Tongue (tissue), 2 donors: ENCODE measurements around the gene USP11. TPM values are rescaled to one million over a fixed set of nuclear protein-coding genes. Genes with fewer than 3 reads are reported as not detected.
A peak's percentile ranks its signal among the peaks of the same experiment; 100 is the strongest.

Experiments
- DNase-seq: peaks from one replicate; pipeline ENCODE4 v3.0.0-alpha.2; 2015
- total RNA-seq: library from RNA; depleted of rRNA; stranded (reverse); fragments of >200 nt; gene quantifications from one replicate; pipeline ENCODE4 v1.2.3, GENCODE V29; 2014

The USP11 gene
- total RNA-seq, 1 donor from 2014 or later = 88.0 TPM

DNA sequence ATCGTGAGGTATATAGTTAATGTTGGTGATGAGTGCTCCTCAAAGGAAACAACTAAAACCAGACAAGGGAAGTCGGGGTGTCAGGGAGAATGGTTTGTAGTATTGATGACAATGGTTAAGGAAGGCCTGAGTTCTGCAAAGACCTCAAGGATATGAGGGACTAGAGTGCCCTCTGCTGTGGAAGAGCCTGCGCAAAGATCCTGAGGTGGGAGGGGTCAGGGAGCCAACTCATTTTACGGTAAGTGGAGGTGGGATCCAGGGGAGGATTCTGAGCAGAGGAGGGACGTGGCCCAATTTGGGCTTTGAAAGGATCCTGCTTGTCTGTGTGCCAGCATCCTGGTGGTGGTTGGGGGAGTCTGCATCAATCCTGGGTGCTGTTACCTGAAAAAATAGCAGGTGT lies 27.8 kb upstream of the USP11 start:
- DNase-seq = no peak

DNA sequence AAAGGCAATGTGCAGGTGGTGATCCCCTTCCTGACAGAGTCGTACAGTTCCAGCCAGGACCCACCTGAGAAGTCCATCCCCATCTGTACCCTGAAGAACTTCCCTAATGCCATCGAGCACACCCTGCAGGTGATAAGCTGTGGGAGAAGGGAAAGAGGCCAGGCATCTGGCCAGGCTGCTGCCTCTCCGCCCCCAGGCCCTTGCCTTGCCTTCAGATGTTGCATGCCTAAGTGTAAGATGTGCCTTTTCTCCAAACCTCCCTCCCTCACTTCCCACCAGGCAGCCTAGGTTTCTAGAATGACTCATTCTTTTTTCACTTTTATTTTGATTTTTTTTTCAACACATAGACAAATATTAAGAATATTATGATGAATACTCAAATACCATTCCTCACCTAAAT lies 26.5 kb upstream of the USP11 start:
- DNase-seq = no peak

DNA sequence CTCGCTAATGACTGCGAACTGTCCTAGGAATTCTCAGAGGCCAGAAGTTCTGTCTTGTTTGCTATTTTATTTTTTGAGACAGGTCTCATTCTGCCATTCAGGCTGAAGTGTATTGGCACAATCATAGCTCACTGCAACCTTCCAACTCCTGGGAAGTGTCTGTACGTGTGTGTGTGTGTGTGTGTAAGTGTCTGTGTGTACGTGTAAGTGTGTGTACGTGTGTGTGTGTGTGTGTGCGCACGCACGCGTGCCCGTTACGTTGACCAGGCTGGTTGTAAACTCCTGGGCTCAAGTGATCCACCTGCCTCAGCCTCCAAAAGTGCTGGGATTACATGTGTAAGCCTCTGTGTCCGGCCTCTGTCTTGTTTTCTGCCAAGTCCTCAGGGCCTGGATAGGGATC lies 24.7 kb upstream of the USP11 start:
- no peak for DNase-seq

DNA sequence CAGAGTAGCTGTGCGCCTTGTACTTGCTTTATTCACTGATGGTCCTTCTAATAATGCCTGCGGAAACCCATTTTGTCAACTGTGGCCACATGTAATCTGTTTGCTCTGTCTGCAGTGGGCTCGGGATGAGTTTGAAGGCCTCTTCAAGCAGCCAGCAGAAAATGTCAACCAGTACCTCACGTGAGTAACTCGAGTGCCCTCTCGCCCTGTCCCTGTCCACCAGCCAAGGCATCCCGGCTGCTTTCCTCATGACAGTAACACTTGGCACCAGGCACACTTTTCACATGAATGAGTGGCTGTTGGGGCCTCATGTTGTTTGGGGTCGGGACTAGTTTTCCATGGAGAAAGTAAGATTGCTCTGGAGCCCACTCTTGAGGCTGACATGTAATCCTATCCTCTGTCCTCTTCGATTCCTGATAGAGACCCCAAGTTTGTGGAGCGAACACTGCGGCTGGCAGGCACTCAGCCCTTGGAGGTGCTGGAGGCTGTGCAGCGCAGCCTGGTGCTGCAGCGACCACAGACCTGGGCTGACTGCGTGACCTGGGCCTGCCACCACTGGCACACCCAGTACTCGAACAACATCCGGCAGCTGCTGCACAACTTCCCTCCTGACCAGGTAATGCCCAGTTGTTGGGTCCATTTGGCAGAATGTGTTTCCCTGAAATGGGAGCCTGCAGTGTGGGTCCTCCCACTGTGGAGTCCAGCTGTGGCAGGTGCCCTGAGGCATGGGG lies 23.1 kb upstream of the USP11 start:
- DNase-seq = no peak

DNA sequence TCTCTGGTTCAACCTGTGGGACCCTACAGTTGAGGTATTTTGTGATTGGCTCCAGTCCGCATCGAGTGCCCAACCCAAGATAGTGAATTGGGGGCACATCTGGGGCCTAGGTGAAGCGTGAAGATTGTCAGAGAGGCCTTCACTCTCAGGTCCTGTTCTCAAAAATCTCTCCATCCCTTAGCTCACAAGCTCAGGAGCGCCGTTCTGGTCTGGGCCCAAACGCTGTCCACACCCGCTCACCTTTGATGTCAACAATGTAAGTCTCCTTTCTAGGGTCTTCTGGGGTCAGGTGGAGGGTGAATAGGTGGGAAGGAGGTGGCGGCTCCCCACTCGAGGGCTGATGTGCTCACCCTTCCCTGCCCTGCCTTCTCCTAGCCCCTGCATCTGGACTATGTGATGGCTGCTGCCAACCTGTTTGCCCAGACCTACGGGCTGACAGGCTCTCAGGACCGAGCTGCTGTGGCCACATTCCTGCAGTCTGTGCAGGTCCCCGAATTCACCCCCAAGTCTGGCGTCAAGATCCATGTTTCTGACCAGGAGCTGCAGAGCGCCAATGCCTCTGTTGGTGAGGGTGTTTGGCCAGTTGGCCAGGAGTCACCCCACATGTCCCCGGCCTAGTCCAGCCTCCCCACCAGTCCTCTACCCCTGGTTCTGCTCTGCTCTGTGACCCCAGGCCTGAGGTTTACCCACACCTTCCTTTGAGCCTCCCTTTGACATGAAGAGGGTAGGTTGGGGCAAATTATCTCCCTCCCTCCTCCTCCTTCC lies 22.0 kb upstream of the USP11 start:
- DNase-seq = no peak

DNA sequence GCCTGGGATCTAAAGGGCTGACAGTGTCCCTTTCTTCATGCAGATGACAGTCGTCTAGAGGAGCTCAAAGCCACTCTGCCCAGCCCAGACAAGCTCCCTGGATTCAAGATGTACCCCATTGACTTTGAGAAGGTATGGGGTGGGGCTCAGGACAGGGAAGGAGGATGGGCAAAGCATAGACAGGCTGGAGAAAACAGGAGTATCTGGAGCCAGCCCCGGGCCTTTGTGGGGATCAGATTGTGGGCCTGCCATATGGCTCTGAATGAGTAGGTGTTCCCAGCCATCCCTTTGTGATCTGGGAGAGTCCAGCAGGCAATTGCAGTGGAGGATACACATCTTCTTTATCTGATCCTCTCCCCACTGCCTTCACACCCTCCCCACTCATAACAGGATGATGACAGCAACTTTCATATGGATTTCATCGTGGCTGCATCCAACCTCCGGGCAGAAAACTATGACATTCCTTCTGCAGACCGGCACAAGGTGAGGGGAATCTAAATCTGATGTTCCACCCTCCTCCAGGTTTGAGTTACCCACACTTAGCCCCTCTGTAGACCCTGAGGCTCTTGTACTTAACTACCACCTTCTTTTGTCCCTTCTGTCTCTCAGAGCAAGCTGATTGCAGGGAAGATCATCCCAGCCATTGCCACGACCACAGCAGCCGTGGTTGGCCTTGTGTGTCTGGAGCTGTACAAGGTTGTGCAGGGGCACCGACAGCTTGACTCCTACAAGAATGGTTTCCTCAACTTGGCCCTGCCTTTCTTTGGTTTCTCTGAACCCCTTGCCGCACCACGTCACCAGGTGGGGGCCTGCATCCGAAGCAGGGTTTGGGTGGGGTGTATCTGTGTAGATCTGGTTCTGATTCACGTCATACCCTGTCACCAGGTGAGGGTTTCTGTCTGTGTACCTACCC lies 20.2 kb upstream of the USP11 start:
- no peak for DNase-seq

DNA sequence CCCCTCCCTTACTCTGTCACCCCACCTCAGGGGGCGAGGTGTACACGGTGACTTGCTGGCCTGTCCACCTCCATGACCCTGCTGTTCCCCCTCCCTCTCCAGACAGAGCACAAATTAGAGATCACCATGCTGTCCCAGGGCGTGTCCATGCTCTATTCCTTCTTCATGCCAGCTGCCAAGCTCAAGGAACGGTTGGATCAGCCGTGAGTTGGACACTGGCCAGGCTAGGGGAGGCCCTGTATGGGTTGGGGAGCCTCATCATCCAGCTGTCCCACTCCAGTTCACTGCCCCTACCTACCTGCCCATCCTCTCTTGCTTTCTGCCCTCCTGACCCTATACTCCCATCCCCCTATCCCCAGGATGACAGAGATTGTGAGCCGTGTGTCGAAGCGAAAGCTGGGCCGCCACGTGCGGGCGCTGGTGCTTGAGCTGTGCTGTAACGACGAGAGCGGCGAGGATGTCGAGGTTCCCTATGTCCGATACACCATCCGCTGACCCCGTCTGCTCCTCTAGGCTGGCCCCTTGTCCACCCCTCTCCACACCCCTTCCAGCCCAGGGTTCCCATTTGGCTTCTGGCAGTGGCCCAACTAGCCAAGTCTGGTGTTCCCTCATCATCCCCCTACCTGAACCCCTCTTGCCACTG lies 18.3 kb upstream of the USP11 start:
- no peak for DNase-seq

DNA sequence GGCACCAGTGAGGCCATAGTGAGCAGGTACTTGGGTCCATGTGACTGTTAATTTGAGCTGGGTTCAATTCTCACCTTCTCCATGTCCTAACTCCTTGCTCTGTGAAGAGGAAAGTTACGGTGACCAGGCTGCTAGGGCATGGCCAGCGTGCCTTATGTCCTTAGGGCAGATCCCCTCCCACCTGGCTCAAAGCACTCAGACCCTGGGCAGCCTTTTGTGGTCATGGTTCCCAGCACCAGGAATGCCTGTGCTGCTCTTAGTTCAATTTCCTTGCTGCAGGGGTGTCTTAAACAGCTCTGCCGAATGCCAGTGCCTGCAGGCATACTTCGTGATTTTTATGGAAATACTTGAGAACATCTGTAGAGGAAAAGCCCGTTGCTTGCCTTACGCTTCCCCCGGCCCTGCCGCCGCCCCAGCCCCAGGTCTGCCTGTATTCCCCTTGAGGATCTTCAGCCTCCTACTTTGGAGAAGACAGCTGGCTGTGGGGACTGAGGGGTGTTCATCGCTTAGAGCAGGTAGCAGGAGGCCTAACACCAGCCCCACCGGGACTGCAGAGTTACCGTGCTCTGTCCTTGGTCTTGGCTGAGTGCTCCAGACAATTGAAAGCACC lies 17.4 kb upstream of the USP11 start:
- no peak for DNase-seq

DNA sequence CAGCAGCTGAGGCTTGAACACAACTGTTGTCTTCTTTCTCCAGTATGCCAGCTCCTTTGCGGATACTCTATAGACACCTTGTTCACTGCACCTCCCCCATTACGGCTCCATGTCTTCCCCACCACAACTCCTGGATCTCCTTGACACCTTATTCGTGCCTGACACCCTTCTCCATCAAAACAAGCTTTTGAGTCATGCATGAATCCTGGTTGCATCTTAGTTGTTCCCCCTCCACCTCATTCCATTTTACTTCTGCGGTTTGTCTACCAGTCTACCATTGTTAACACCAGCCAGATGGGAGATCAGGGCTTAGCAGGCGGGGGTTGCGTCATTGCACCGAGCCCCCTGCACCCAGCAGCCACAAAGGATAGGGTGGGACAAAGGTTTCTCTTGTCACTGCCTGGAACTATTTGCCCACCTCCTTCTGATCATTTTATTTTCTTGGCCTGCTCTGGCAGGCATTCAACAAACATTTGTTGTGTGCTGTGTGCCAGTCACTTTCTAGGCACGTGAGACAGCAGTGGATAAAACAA lies 16.4 kb upstream of the USP11 start:
- no peak for DNase-seq

DNA sequence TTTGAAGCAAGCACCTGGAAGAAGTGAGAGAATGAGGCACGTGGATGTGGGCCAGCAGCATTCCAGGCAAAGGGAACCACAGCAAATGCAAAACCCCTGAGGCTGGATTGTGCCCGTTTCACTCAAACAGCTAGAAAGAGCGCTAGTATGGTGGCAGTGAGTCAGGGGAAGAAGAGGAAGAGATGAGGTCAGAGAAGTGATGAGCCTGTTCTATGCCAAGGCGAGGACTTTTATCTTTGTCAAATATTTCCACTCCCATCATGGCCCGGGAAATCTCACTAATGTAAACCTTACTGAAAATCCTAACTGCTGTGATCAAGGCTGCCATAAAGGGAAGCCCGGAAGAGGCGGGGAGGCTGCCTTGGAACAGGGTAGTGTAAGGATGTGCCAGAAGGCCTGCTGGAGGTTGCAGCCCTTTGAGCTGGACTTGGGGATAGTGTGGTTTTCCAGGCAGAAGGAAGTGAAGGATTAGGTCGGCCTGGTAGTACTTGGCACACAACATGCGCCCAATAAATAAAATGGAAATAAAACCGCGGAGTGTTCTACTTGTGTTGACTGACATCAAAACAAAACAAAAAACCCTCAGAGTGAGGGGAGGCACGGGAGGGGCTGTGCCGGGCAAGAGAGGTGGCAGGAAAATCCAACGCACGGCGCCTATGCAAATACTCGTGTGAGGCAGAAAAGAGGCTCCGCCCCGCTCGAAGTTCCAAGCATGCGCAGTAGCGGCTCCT lies 15.5 kb upstream of the USP11 start:
- DNase-seq = no peak

DNA sequence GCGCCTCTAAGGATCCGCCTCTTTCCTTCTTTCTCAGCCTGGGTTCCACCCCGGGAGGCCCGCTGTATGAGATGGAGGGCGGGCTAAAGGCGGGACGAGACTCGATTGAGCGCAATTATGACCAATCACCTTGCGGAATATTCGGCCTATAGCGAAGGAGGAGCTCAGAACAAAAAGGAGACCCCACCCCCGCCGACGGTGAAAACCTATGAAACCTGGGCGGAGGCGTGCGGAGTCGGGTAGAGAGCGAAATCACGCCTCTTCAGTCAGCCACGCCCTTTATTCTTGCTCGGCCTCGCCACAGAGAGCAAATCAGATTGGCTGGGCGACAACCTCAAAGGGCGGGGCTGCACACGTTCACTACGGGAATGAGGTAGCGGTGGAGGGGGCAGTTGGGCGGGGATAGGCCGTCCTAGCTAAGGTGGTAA lies 14.9 kb upstream of the USP11 start:
- DNase-seq = peak; percentile 99

DNA sequence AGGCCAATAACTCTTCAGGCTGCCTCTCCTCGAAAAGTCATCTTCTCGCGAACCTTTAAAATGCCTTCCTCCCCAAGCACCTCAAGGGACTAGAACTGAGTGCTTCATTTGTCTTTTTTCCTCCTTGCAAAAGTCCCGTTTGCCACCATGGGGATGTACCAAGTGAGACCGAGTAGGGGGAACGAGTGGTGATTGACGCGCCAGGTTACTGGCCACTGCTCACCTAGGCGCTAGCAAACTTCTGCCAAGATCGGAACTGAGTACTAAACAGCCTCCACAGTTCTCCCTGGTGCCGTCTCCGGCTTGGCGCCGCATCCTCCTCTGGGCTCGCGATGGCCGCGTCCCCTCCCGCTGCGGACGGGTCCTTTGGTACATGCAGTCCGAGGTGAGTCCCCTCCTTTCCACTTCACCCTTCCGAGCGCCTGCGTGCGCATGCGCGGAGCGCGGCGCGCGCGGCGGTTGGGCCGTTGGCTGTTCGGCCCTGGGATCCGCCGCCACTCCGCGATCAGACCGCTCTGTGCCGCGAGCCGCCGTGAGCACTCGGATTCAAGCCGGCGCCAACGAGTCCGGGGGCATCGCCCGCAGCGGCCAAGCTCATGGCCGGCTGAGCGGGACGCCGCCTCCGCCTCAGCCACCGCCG lies 14.4 kb upstream of the USP11 start, which contains the start of gene CDK16:
CDK16 (plus strand) TSS at position 402 of the 640 bp plus-strand sequence. CDS start 4,877 bp downstream, outside the sequence.
- peak; percentile 88 for DNase-seq

DNA sequence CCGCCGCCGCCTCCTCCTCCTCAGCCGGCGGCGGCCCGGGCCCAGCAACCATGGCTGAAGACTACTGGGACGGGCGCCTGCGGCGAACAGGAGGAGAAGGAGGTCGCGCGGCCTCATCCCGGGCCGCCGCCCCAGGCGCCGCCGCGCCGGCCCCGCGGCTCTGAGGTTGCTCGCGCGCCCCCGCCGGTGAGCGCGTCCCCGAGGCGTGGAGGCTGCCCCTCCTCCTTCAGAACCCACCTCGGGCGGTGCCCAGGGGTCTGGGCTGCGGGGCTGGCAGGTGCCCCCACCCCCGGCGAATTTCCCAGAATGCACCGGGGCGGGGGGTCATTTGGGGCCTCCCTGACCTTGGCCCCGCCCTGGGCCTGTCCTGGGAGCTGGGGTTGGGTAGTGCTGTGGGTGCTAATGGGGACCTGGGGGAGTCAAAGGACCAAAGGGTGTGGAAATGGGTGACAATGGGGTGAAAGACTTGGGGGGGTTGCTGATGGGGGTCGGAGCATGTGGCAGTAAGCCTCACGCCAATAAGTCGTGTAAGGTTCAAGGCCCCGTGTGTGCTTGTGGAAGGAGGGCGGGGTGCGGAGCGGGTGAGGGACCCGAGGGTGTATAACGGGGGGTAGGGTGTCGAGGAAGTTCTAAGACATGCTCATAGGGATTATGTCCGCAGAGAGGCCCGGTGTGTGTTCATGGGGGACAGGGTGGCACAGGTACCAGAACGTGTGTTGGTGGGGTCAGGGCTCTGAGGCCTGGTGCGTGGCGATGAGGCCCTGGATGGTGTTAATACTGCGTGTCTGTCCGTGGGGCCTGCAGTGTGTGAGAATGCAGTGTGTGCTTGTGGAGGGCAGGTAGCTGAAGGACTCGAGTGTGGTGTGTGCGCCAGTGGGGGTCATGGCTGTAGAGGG lies 13.6 kb upstream of the USP11 start:
- DNase-seq = peak; percentile 49

DNA sequence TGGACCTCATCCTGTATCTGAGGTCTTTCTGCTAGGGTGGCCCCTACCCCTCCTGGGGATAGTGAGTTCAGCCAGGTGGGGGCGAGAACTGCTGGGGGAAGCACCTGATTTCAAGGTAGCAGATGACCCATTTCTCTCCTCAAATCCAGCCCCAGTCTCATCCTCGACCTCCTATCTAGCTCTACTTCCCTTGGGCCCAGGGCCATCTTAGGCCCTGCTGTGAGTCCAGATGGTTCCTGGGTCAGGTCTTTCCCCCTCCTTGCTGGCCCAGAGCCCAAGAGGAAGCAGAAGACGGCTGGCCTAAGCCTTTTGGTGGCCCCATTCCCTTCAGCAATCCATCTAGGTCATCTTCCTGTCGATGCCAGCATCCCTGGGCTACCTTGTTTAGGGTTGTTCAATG lies 11.1 kb upstream of the USP11 start:
- DNase-seq = no peak

DNA sequence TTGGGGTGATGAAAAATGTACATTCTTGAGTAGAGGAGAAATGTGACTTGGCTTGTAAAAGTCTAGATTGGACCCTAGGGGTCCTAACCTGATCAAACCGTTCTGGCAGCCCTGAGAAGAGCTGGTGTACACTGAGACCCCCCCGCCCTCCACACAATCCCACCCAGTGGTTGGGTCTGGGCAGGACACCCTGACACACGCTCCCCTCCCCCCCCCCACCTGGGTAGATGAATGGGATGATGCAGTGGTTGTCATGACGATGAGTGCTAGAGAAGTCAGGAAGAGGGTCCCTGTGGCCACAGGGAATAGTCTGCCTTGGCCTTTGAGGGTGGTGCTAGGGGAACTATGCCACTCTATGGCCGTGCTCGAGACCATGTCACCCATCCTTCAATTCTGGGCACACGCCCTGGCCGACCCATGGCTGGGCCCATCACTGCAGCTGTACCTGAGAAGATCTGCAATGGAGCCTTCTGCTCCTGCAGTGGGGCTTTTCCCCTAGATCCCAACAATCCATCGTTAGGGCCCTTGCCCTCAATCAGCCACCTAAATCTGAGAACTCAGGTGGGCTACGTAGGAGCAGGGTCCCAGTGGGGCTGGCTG lies 10.0 kb upstream of the USP11 start:
- no peak for DNase-seq

DNA sequence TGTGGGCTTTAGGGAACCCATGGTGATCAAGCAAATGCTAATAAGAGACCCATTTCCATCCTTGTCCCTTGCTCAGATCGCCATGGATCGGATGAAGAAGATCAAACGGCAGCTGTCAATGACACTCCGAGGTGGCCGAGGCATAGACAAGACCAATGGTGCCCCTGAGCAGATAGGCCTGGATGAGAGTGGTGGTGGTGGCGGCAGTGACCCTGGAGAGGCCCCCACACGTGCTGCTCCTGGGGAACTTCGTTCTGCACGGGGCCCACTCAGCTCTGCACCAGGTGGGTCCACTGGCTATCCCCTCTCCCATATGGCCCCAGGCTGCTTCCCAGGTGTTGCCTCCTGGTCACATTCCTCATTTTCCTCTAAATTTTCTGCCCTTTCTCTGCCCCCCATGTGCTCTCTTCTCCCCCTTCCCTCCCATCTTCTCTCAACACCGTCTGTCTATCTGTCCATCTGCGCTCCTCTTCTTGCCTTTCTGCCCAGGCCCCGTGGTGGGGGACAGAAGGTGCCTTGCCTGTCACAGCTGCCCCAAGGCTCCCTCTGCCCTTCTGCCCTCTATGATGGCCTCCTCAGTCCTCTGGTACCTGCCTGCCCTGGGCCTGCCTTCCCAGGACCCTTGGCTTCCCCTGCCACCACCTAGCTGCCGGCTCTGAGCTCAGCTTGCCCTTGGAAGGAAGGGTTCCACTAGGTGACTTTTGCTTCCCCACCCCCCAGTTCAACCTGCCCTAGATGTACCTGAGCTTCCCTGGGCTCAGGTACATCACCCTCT lies 9.1 kb upstream of the USP11 start:
- no peak for DNase-seq

DNA sequence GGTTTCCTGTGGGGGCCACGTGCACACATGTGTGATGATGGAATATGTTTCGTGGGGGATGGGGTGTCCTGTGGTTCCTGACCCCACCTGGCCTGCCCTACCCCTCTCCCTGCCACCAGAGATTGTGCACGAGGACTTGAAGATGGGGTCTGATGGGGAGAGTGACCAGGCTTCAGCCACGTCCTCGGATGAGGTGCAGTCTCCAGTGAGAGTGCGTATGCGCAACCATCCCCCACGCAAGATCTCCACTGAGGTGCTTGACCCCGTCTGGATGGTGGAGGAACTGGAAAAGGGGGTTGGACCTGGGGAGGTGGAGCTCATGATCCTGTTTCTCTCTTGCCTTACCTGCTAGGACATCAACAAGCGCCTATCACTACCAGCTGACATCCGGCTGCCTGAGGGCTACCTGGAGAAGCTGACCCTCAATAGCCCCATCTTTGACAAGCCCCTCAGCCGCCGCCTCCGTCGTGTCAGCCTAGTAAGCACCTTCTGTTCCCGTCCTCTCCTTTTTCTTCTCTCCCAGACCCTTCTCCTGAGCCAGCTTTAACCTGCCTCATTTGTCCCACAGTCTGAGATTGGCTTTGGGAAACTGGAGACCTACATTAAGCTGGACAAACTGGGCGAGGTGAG lies 8.4 kb upstream of the USP11 start:
- DNase-seq = no peak
